T follicular helper cell (primary cell): ENCODE results near the gene HAVCR1.
"Not testable (repeated sequence)": the region's sequence is repeated elsewhere in the genome, so short reads cannot be mapped to it uniquely, and the experiment has no call there.

Experiments
- DNase-seq: peaks from one replicate; pipeline ENCODE4 v3.0.0-alpha.2; 2020; ENCODE audit warnings: low read depth
- total RNA-seq, 2 experiments: gene quantifications; one replicate each; lab custom pipeline; 2026; lab: John Stamatoyannopoulos, UW

HAVCR1 gene
- total RNA-seq = 0.13 to 1.0 reads per million in 2 experiments

DNA sequence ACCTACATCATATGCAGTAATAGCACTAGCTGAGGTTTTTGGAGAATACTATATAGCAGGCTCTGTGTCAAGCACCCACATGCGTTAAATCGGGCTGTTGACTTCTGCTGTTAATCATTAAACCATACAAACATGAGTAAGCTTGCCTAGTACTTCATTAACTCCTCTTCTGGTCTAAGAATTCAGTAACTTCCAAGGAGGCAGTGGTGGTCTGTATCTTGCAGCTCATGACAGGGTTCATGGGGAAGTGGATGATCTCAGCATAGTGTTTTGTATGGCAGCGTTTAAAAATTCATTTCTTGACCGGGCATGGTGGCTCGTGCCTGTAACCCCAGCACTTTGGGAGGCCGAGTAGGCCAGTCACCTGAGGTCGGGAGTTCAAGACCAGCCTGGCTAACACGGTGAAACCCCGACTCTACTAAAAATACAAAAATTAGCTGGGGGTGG lies at the start of gene HAVCR1:
HAVCR1 (minus strand) TSS at position 24 of the 447 bp plus-strand sequence. CDS start 1,173 bp downstream, outside the sequence.
- DNase-seq = no peak

DNA sequence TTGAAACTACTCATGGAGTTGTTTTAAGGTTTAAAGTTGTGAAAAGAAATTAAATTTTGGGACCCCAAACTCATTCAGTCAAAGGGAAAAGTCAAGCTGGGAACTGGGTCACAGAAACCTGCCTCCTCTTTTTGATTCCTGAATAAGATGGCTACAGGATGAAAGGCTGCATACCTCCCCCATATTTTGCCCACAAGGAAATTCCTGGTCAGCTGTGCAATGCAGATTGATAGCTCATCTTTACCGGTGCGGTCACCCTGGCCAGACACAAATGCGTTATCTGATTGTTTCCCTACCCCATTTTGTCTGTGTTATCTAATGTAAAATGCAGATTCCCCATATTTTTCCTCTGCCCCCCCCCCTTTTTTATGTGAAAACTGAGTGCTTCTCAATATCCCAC lies 48.6 kb upstream of the HAVCR1 start:
- no peak for DNase-seq

- DNase-seq = no peak
Observed at GRCh38 chr5:157106630-157107461, 47.9 kb upstream of the HAVCR1 start.

DNA sequence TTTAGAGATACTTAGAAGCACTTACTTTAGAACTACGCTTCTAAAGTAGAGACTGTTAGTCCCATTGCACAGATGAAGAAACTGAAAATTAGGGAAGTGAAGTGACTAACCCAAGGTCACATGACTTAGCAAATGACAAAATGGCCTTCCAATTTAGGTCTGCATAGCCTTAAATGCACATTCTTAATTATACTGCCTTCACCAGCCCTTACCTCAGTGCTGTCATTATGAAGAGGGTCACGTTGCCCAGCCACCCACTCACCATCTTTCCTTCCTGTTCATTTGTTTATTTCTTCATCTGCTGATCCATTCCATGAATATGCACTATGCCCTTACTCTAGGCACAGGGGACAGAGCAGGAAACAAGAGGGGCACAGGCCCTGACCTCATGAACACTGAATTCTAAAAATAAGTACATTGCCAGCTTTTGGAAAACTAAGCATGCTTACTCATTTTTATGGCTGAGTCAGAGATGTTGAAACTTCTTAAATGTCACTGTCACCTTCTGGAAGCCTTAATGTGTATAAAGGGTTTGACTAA lies 41.3 kb upstream of the HAVCR1 start:
- no peak for DNase-seq

- no peak for DNase-seq
Observed at GRCh38 chr5:157088342-157088990, 29.6 kb upstream of the HAVCR1 start.

DNA sequence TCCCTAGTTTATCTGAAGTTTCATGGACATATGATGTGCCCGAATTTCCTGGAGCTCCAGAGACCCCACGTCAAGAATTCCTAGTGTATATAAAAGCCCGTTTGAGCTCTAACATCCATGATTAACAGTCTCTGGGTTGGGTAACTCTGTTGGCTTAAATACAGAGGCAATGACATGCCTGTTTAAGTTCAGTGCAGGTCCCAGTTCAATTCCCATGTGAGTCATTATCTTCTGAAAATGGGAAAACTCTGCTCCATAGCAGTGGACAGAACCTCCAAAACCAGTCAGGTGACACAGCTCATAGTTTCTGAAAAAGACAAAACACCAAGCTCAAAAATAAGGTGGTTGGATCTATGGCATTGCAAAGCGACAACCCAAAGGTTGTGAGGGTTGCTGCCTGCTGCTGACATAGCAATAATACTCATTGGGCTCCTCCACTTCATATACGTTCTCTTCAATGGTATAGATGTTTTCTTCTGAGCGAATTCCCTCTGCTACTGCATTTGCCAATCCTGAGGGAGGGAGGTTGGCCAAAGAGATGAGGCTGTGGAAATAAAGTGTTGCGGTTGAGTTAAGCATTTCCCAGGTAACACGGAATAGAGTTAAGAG lies 27.9 kb upstream of the HAVCR1 start:
- DNase-seq = no peak

GRCh38 chr5:157085930-157086329 lies 27.0 kb upstream of the HAVCR1 start:
- DNase-seq = no peak

GRCh38 chr5:157080286-157080685 lies 21.4 kb upstream of the HAVCR1 start:
- no peak for DNase-seq

- no peak for DNase-seq
Observed at GRCh38 chr5:157076558-157076957, 17.6 kb upstream of the HAVCR1 start.

DNA sequence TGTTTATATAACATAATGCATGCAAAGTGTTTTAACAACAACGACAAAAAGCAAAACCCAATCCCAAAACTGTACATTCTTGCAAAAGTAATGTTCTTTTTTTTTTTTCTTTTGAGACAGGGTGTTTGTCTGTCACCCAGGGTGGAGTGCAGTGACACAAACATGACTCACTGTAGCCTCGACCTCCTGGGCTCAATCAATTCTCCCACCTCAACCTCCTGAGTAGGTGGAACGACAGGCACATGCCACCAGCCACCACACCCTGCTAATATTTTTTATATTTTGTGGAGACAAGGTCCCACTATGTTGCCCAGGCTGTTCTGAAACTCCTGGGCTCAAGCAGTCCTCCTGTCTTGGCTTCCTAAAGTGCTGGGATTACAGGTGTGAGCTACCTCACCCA lies 13.6 kb upstream of the HAVCR1 start:
- DNase-seq = no peak

GRCh38 chr5:157069949-157070348 lies 11.0 kb upstream of the HAVCR1 start:
- DNase-seq = no peak

DNA sequence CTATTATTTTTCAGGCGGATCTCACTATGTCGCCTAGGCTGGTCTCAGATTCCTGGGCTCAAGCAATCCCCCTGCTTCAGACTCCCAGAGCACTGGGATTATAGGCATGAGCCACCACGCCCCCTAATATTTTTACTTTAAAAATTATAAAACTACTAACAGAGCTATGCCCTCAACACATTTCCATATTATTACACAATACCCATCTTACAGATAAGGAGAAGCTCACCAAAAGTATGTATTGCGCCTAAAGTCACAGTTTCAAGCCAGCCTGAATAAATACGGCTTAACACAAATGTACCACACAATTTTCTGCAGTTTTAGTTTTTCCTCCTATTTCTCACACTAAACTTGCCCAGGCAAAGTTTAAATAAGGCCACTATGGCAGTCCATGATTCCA lies 9.9 kb upstream of the HAVCR1 start:
- no peak for DNase-seq

DNA sequence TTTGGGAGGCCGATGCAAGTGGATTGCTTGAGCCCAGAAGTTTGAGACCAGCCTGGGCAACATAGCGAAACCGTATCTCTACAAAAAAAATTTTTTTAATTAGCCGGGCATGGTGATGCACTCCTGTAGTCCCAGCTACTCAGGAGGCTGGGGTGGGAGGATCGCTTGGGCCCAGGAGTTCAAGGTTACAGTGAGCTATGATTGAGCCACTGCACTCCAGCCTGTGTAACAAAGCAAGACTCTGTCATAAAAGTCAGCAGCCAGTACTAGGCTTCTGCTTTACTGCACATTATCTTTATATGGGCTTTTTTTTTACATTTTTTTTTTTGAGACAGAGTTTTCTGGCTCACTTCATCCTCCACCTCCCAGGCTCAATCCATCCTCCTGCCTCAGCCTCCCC lies 9.4 kb upstream of the HAVCR1 start:
- no peak for DNase-seq

GRCh38 chr5:157067005-157067404 lies 8.1 kb upstream of the HAVCR1 start:
- no peak for DNase-seq

DNA sequence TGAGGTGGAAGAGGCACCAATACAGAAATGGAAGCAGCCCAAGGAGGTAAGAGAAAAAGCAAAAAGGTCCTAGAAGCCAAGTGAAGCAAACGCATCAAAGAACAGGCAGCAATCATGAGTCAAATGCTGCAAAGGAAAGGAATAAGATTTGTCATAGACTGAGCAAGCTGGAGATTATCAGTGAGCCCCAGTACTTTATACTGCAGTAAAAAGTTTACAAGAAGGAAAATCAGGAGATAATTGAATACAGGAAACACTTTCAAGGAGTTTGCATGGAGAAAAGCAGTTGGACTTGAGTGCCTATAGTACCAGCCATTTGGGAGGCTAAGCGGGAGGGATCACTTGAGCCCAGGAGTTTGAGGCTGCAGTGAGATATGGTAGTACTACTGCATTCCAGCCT lies 7.2 kb upstream of the HAVCR1 start:
- DNase-seq = no peak

DNA sequence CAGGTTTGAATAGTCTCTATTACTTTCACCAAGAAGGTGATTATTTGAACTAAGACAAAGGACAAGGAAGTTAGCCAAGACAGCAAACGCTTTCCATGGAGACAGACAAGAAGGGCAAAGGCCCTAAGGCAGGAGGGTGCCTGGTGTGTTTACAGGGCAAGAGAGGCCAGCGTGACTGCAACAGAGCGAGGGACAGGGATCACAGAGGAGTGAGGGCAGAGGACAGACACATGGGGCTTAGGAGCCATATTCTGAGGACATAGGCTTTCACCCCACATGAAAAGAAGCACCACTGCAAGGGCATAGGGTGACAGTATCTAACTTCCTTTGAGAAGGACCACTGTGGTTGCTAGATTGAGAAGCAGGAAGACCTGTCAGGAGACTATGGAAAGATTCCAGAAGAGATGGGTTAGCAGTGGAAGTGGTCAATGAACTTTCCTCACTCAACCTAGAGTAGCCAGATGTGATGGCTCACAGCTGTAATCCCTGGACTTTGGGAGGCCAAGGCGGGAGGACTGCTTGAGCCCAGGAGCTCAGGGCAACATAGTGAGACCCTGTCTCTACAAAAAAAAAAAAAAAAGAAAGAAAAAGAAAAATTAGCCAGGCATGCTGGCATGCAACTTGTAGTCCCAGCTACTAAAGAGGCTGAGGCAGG lies 5.0 kb upstream of the HAVCR1 start:
- no peak for DNase-seq

GRCh38 chr5:157059891-157060290 lies 975 bp upstream of the HAVCR1 start:
- no peak for DNase-seq

DNA sequence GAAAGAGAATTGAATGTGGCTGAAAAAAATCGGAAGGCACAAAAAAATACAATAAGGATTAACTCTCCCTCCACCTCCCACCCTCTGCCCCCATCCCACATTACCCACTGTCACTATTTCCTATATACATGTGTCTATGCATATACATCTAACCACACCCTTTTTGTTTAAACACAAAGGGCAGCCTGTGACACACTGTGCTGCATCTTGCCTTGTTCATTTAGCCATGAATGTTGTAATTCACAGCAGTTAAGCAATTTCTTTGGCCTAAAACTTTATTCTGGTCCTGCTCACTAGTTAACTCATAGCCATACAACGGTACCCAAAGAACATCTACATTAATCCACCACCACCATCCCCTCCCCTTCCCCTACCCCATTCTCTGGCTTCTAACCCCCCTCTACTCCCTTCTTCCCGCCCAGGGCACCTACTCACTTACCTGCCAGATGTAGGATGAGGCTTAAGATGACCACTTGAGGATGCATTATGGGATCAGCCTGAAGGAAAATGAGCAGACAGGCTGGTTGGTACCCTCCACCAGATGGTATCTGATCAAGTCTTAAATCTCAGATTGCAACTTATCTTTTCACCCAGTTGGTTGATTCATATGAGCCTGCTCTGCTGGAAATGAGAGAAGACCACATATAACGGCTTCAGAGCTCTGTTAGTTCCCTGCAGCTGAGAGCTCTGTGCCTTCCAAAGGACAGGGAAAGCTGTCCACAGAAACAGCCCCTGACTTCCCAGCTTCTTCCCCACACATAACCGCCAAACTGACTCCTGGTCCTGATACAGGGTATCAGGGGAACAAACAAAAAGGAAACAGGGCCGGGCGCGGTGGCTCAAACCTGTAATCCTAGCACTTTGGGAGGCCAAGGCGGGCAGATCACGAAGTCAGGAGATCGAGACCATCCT lies 1.2 kb downstream of the HAVCR1 start:
- DNase-seq = no peak

- DNase-seq = not testable (repeated sequence)
Observed at GRCh38 chr5:157056848-157057247, 2.1 kb downstream of the HAVCR1 start.

- no peak for DNase-seq
Observed at GRCh38 chr5:157051604-157052245, 7.2 kb downstream of the HAVCR1 start.
